Umbilical cord (tissue), 2 donors: ENCODE results near the gene GNAT3. TPM values are rescaled to one million over a fixed set of nuclear protein-coding genes. Genes with fewer than 3 reads are reported as not detected.
A peak's percentile ranks its signal among the peaks of the same experiment; 100 is the strongest.

Source experiments
- DNase-seq: peaks from one replicate; pipeline ENCODE4 v3.0.0-alpha.2; 2015; ENCODE audit warnings: low spot score
- total RNA-seq: library from RNA; depleted of rRNA; stranded (reverse); fragments of >200 nt; gene quantifications from one replicate; pipeline ENCODE4 v1.2.3, GENCODE V29; 2014; ENCODE audit warnings: low replicate concordance; ENCODE audit not compliant: insufficient read depth

Gene GNAT3
- total RNA-seq = not detected

GRCh38 chr7:80511964-80512363, at the start of gene GNAT3:
Gene GNAT3, minus strand, starts transcription at chr7:80512064. Its CDS starts 138 bp downstream, at chr7:80511926.
- no peak for DNase-seq

DNA sequence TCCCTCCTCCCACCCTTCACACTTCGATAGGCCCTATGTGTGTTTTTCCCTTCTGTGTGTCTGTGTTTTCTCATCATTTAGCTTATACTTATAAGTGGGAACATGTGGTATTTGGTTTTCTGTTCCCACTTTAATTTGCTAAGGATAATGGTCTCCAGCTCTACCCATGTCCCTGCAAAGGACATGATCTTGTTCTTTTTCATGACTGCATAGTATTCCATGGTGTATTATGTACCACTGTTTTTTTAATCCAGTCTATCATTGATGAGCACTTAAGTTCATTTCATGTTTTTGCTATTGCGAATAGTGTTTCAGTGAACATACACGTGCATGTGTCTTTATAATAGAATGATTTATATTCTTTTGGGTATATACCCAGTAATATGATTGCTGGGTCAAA, 46.3 kb upstream of the GNAT3 start:
- no peak for DNase-seq

DNA sequence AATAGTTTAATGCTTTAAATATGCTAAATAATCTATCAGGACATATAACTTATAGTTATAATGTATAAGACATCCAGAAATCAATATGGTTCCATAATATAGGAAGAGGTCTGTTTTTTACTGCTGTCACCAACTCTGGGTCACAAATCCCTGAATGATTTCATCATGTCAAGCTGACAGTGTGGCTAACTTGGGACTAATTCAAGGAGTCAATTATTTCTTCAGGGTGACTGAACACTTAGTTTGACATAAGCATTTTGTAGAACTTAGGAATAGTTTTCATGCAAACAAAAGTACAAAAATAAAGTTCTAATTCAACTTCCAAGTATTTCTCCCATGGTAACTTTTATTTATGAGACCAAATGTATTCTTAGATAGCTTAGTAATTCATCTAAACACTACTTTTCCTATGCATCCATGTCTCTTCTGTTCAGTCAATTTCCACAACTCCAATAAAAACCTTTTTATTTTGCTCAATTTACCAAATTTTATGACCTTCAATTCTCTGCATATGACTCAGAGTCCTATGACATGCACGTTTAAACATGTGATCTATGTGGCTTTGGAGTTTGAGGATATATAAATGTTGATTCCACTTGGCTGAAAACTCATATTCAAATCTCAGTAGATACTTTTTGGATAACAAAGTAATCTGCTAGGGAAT, 40.3 kb upstream of the GNAT3 start:
- DNase-seq = no peak

DNA sequence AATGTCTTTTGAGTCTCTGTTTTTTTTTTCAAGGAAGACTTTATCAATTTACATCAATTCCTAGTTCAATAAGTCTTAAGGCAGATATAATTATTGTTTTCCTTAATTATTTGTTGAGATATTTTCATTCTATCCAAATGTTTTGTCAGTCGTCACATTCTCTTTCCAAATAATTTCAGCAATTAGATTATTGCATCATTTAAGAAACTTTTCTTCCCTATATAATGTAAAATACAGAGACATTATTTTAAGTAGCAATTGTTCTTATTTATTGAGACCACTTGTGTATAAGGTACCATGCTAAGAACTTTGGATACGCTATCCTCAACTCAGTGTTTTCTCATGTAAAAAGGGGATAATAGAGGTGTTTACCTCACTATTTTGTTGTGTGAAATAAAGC, 38.1 kb upstream of the GNAT3 start:
- no peak for DNase-seq

DNA sequence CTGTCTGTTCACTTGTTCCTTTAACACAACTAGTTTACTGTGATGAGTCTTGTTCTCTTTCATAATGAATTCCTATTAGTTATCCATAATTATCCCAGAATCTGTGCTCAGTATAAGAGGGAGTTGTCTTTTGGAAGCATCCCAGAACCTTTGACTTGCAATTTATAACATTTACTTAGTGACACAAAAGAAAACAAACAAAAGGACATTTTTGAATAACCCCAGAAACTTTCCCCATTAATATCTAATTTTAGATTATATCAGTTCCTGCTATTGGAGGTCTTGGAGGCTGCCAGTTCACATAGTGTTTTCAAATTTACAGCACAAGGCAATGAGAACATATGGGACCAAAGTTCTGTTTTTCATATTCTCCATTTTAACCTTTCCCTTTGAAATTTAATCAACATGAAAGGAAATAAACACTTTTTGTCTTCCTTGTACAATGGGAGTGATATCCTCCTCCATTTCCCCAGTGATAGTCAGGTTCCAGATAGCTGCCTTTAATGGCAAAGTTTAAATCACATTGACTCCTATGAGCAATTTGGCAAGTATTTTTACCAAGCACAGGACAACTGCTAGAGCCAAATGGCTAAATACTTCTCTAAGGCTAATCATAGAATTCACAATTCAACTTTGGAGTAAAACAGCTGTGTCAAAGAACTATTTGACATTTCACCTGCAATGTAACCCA, 37.1 kb upstream of the GNAT3 start:
- DNase-seq = no peak

DNA sequence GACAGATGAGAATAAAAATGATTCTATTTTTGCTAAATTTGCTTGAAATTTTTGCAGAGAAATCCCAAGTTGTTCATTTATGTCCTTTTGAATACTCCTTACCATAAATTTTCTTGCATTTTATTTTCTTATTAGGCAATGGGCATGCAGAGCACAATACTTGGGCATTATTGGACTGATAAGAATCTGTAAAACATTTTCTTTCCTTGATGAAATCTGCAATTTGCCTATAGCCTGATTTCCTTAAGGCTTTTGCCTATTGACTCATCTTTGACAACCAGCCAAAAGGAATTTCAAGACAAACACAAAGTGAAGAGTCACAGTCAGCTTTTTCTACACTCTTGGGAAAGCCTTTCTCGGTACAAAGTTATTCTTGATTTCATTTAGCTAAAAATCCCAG, 30.5 kb upstream of the GNAT3 start:
- peak; percentile 39 for DNase-seq

DNA sequence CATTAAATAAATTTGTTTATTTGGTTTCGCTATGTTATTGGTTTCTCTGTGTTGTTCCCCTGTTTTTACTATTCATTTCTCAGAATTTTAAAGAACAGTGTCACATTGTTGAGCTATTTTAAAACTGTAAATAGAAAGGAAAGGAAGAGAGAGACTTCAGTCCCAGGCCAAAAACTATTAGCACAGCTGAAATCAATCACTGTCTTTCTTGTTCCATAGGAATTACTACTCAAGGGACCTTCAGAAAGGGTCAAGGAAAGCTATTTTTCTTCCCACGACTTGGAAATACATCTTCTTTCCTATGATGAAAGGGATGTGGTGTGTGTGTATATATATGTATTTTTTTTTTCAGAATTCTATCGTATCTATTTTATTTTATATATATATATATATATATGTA, 29.0 kb upstream of the GNAT3 start:
- DNase-seq = no peak

GRCh38 chr7:80537091-80537490, 25.2 kb upstream of the GNAT3 start:
- no peak for DNase-seq

GRCh38 chr7:80536426-80536825, 24.6 kb upstream of the GNAT3 start:
- no peak for DNase-seq

DNA sequence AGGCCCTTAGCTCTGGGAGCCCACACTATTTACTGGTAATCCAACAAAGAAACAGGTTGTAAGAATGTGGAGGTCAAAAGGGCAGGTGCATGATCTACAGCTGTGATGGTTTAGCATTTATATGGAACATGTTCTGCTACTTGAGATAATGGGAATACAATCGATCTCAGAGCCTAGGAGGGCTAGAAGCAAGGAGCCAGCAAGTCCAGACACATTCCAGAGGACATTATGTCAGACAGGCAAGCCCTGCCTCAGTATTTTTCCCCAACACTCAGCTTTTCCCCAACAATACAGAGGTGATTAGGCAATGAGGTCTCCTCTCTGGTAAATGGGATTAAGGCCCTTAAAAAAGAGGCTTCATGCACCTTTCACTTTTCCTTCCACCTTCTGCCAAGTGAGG, 21.4 kb upstream of the GNAT3 start:
- no peak for DNase-seq

- no peak for DNase-seq
Observed at GRCh38 chr7:80532153-80532552, 20.3 kb upstream of the GNAT3 start.

DNA sequence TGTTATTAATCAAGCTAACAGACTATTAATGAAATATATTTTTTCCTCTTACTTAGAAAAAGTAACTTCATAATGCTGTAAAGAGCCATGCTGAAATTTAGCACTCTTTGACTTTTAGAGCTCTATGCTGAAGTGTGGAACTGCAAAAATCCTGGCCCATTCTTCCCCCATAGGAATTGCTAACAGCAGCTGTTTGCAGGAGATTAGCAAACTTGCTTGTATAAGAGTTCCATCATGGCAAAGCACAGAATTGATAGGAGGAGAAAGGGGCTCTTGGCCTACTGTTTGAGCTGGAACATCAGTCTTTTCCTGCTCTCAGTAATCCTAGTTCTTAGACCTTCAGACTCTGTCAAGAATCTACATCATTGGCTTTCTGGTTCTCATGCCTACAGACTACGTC, 18.3 kb upstream of the GNAT3 start:
- no peak for DNase-seq

DNA sequence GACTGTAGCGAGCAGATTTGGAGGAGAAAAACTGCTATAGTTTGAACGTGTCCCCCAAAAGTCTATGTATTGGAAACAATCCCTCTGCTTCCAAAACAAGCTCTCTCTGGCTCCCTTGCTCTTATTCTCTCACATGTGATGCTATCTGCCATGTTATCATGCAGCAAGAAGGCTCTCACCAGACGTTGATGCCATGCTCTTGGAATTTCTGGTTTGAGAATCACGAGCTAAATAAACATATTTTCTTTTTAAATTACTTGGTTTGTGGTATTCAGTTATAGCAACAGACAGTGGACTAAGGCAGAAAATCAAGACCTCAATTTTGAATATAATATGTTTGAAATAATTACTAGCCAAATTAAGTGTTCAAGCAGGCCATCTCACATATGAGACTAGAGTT, 17.5 kb upstream of the GNAT3 start:
- DNase-seq = no peak

DNA sequence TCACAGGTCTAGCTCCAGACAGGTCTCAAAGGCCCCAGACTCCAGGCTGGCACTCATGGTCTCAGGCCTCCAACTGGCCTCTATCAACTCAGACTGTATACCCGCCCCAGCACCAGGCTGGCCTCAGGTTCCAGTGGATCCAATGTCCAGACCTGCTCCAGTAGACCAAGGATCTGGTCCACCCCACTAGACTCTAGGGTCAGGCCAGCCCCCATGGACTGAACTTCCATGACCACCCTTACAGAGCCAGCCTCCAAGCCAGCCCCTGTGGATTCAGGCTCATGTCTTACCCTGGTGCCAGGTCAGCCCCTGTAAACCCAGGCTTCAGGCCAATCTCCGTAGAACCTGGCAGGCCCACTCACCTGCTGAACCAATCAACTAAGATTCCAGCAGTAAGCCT, 16.8 kb upstream of the GNAT3 start:
- DNase-seq = no peak

DNA sequence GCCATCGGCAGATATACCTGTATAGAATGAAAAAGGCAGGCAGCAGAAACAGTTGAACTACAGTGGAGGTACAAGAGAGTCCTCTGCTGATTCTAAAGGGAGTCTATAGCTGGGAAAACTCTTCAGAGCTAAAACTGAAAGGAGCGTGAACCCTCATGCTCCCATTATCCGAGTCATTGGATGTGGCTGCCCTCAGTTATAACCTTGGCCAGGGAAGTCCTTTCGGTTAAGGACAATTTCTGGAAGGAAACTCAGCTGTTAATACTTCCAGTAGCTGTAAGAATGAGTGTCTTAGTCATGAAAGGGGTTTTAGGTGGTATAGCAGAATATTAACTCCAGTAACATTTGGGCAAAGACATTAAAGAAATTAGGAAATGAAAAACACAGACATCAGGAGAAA, 14.6 kb upstream of the GNAT3 start:
- no peak for DNase-seq

DNA sequence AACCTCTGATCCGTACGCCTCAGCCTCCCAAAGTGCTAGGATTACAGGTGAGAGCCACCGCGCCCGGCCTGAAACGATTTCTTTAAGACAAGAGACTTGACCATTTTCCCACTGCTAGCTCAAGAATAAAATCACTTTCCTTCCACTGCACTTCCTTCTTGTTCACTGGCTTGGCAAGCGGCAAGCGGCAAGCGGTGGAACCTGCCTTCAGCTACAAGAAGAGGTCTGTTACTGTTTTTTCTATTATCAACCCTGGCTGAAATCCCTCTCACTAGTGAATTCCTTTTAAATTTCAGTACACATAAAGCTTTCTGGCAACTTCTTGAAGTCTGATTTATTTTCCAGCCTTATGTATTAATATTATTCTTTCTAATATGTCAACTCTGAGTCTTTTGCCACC, 12.8 kb upstream of the GNAT3 start:
- DNase-seq = no peak

GRCh38 chr7:80521809-80522208, 9.9 kb upstream of the GNAT3 start:
- DNase-seq = no peak

GRCh38 chr7:80520199-80520598, 8.3 kb upstream of the GNAT3 start:
- DNase-seq = no peak

GRCh38 chr7:80517282-80517747, 5.5 kb upstream of the GNAT3 start:
- peak; percentile 18 for DNase-seq

DNA sequence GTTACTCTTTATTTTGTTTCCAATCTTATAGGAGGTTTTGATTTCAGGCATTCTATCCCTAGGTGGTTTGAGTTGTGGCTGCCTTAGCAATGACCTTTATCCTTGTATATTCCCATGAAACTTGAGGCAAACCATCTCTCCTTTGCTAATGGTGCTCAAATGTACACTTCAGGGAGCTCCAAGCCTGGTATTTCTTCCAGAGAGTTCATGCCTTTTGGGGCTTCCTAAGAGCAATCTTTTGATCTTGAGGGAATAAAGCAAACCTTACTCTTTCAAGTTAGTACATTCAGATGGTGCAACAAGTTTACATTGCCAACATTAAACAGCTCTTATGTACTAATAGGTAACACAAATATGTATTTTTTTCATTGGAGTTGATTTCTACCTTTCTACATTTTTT, 3.4 kb upstream of the GNAT3 start:
- DNase-seq = no peak

- DNase-seq = no peak
Observed at GRCh38 chr7:80510021-80510420, 1.8 kb downstream of the GNAT3 start.

GRCh38 chr7:80508440-80508839, 3.4 kb downstream of the GNAT3 start:
- peak; percentile 10 for DNase-seq

- DNase-seq = no peak
Observed at GRCh38 chr7:80505900-80506500, 5.9 kb downstream of the GNAT3 start.
